GM12892 (cell line): ENCODE results near the gene GPR32.
"Not testable (repeated sequence)": the region's sequence is repeated elsewhere in the genome, so short reads cannot be mapped to it uniquely, and the experiment has no call there.

ENCODE experiments used
- POLR2A ChIP-seq: IDR thresholded peaks from 2 replicates; pipeline ENCODE4 v1.6.1; 2011; ENCODE audit warnings: low read depth, low read length, control low read depth
- POLR2AphosphoS5 ChIP-seq: IDR thresholded peaks from 2 replicates; pipeline ENCODE4 v1.6.1; 2011; ENCODE audit warnings: low read depth, low read length, control low read depth
- TAF1 ChIP-seq: IDR thresholded peaks from 2 replicates; pipeline ENCODE4 v1.6.1; 2011; ENCODE audit warnings: low read depth, mild to moderate bottlenecking, control low read depth, low read length, borderline replicate concordance

DNA sequence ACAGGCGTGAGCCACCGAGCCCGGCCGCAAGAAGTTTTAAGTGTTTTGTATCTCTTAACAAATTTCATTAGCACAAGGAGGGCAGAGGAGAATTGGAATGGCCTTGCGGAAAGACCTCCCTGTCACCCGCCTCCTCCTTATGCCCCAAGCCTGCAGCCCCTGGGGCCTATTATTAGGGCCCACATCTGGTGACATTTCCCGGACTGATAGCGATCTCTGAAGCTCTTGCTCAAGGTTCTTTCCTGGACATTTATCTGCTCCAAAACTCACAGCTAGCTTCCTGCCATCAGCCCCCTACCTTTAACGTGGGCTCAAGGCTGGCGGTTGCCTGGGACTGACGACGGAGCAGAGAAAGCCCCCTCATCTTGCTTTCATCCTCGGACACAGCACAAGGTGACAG lies 6.7 kb upstream of the GPR32 start:
- TF ChIP-seq POLR2AphosphoS5, POLR2A, TAF1: not testable (repeated sequence)
